SK-N-SH treated with all-trans-retinoic acid at 6 μM for 48 hours (cell line): ENCODE data around the gene CCDC73.

Source experiments
- ATAC-seq: fragments of 200-7000 bp; cut with Tn5 transposase; 3 replicates; pipeline ENCODE4 v1.9.1; 2020; ENCODE audit warnings: mild to moderate bottlenecking, moderate library complexity
- BACH2 ChIP-seq: fragments of 250-450 bp; sonication (Bioruptor Pico); IDR thresholded peaks from 2 replicates; pipeline ENCODE4 v1.9.0; 2021; ENCODE audit warnings: mild to moderate bottlenecking, borderline replicate concordance
- ESRRG ChIP-seq: fragments of 250-450 bp; sonication (Bioruptor Pico); IDR thresholded peaks from 2 replicates; pipeline ENCODE4 v1.6.1; 2021; ENCODE audit warnings: mild to moderate bottlenecking
- GLIS3 ChIP-seq: fragments of 250-450 bp; sonication (Bioruptor Pico); IDR thresholded peaks from 2 replicates; pipeline ENCODE4 v1.5.0; 2020; ENCODE audit warnings: mild to moderate bottlenecking, moderate library complexity
- ISL1 ChIP-seq: fragments of 250-450 bp; sonication (Bioruptor Pico); IDR thresholded peaks from 2 replicates; pipeline ENCODE4 v2.1.2; 2022; ENCODE audit warnings: mild to moderate bottlenecking, moderate library complexity
- OSR1 ChIP-seq: fragments of 250-450 bp; sonication (Bioruptor Pico); IDR thresholded peaks from 2 replicates; pipeline ENCODE4 v1.8.0; 2022; ENCODE audit warnings: moderate library complexity, mild to moderate bottlenecking, inconsistent platforms
- RARB ChIP-seq: fragments of 250-450 bp; sonication (Bioruptor Pico); IDR thresholded peaks from 2 replicates; pipeline ENCODE4 v1.8.0; 2021; ENCODE audit warnings: mild to moderate bottlenecking, moderate library complexity
- SNAI2 ChIP-seq: fragments of 250-450 bp; sonication (Bioruptor Pico); IDR thresholded peaks from 2 replicates; pipeline ENCODE4 v1.5.0; 2020; ENCODE audit warnings: mild to moderate bottlenecking, moderate library complexity
- TCF4 ChIP-seq: fragments of 250-450 bp; sonication (Bioruptor Pico); IDR thresholded peaks from 2 replicates; pipeline ENCODE4 v1.8.0; 2021; ENCODE audit warnings: mild to moderate bottlenecking, moderate library complexity, borderline replicate concordance
- TOX ChIP-seq: fragments of 250-450 bp; sonication (Bioruptor Pico); IDR thresholded peaks from 2 replicates; pipeline ENCODE4 v1.8.0; 2021; ENCODE audit warnings: mild to moderate bottlenecking, moderate library complexity, borderline replicate concordance
- ZC3H10 ChIP-seq: fragments of 250-450 bp; sonication (Bioruptor Pico); IDR thresholded peaks from 2 replicates; pipeline ENCODE4 v1.5.1; 2021; ENCODE audit warnings: mild to moderate bottlenecking, moderate library complexity
- ZFP3 ChIP-seq: fragments of 250-450 bp; sonication (Bioruptor Pico); IDR thresholded peaks from 2 replicates; pipeline ENCODE4 v1.5.0; 2020; ENCODE audit warnings: mild to moderate bottlenecking, moderate library complexity
- ZFP30 ChIP-seq: fragments of 450-650 bp; formaldehyde crosslinking; IDR thresholded peaks from 2 replicates; pipeline ENCODE4 v1.5.0; 2022; ENCODE audit warnings: mild to moderate bottlenecking, moderate library complexity
- ZNF565 ChIP-seq: fragments of 450-650 bp; formaldehyde crosslinking; conservative IDR thresholded peaks from 2 replicates; pipeline ENCODE4 v1.5.0; 2020; ENCODE audit warnings: low read depth, mild to moderate bottlenecking, moderate library complexity
- ZNF70 ChIP-seq: fragments of 450-650 bp; formaldehyde crosslinking; IDR thresholded peaks from 2 replicates; pipeline ENCODE4 v1.5.0; 2020; ENCODE audit warnings: mild to moderate bottlenecking, moderate library complexity
- TF ChIP-seq, protein P1 (sequence below): fragments of 250-450 bp; sonication (Bioruptor Pico); IDR thresholded peaks from 2 replicates; pipeline ENCODE4 v1.5.0; 2020; ENCODE audit warnings: mild to moderate bottlenecking, moderate library complexity
- TF ChIP-seq, protein P2 (sequence below): fragments of 250-450 bp; sonication (Bioruptor Pico); IDR thresholded peaks from 2 replicates; pipeline ENCODE4 v1.8.0; 2021; ENCODE audit warnings: low read depth, mild to moderate bottlenecking, moderate library complexity, borderline replicate concordance
- TF ChIP-seq, protein P3 (sequence below): fragments of 250-450 bp; sonication (Bioruptor Pico); IDR thresholded peaks from 2 replicates; pipeline ENCODE4 v1.5.1; 2021; ENCODE audit warnings: mild to moderate bottlenecking, moderate library complexity
- TF ChIP-seq, protein P4 (sequence below): fragments of 250-450 bp; sonication (Bioruptor Pico); IDR thresholded peaks from 2 replicates; pipeline ENCODE4 v1.5.1; 2020; ENCODE audit warnings: low read depth, mild to moderate bottlenecking, moderate library complexity
- TF ChIP-seq, protein P5 (sequence below): fragments of 250-450 bp; sonication (Bioruptor Pico); IDR thresholded peaks from 2 replicates; pipeline ENCODE4 v1.8.0; 2020; ENCODE audit warnings: mild to moderate bottlenecking, moderate library complexity, borderline replicate concordance

CCDC73 gene

DNA sequence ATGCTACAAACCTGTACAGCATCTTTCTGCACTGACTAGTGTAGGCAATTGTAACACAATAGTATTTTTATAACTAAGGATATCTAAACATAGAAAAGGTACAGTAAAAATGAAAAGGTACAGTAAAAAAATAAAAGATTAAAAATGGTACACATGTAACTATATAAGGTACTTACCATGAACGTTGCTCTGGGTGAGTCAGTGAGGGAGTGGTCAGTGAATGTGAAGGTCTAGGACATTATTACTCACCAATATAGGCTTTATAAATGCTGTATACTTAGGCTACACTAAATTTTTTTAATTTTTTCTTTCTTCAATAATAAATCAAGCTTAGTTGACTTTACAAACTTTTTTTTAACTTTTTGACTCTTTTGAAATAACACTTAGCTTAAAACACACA, 150.9 kb downstream of the CCDC73 start (continued):
- TF ChIP-seq, protein P1, sequence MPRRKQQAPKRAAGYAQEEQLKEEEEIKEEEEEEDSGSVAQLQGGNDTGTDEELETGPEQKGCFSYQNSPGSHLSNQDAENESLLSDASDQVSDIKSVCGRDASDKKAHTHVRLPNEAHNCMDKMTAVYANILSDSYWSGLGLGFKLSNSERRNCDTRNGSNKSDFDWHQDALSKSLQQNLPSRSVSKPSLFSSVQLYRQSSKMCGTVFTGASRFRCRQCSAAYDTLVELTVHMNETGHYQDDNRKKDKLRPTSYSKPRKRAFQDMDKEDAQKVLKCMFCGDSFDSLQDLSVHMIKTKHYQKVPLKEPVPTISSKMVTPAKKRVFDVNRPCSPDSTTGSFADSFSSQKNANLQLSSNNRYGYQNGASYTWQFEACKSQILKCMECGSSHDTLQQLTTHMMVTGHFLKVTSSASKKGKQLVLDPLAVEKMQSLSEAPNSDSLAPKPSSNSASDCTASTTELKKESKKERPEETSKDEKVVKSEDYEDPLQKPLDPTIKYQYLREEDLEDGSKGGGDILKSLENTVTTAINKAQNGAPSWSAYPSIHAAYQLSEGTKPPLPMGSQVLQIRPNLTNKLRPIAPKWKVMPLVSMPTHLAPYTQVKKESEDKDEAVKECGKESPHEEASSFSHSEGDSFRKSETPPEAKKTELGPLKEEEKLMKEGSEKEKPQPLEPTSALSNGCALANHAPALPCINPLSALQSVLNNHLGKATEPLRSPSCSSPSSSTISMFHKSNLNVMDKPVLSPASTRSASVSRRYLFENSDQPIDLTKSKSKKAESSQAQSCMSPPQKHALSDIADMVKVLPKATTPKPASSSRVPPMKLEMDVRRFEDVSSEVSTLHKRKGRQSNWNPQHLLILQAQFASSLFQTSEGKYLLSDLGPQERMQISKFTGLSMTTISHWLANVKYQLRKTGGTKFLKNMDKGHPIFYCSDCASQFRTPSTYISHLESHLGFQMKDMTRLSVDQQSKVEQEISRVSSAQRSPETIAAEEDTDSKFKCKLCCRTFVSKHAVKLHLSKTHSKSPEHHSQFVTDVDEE (CRISPR knock-in tag), result no peak
- no peak for TF ChIP-seq TOX (CRISPR knock-in tag)
- TF ChIP-seq BACH2 (CRISPR knock-in tag), result no peak
- TF ChIP-seq ZFP30 (CRISPR knock-in tag), result no peak
- TF ChIP-seq, protein P2, sequence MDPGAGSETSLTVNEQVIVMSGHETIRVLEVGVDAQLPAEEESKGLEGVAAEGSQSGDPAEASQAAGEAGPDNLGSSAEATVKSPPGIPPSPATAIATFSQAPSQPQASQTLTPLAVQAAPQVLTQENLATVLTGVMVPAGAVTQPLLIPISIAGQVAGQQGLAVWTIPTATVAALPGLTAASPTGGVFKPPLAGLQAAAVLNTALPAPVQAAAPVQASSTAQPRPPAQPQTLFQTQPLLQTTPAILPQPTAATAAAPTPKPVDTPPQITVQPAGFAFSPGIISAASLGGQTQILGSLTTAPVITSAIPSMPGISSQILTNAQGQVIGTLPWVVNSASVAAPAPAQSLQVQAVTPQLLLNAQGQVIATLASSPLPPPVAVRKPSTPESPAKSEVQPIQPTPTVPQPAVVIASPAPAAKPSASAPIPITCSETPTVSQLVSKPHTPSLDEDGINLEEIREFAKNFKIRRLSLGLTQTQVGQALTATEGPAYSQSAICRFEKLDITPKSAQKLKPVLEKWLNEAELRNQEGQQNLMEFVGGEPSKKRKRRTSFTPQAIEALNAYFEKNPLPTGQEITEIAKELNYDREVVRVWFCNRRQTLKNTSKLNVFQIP (CRISPR knock-in tag), result no peak
- TF ChIP-seq RARB, result no peak
- TF ChIP-seq SNAI2 (CRISPR knock-in tag), result no peak

DNA sequence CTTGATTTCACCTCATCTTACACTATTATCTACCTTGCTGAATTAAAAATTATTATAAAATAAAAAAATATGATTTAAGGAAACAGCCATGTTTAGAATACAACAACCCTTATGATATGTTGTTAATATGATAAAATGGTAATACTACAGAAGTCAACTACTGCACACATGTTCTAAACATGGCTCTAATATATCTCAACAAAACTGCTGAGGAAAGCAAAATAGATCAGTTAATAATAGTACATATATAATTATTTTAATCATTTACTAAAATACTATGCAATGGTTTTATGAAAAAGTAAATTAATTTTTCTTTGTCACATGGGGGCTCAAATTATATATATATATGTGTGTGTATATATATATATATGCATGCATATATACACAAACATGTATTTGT, 153.1 kb downstream of the CCDC73 start:
- no peak for TF ChIP-seq TCF4
- TF ChIP-seq ZC3H10, result no peak
- no peak for TF ChIP-seq ZNF70 (CRISPR knock-in tag)
- TF ChIP-seq ISL1 (CRISPR knock-in tag), result no peak
- TF ChIP-seq, protein P3, sequence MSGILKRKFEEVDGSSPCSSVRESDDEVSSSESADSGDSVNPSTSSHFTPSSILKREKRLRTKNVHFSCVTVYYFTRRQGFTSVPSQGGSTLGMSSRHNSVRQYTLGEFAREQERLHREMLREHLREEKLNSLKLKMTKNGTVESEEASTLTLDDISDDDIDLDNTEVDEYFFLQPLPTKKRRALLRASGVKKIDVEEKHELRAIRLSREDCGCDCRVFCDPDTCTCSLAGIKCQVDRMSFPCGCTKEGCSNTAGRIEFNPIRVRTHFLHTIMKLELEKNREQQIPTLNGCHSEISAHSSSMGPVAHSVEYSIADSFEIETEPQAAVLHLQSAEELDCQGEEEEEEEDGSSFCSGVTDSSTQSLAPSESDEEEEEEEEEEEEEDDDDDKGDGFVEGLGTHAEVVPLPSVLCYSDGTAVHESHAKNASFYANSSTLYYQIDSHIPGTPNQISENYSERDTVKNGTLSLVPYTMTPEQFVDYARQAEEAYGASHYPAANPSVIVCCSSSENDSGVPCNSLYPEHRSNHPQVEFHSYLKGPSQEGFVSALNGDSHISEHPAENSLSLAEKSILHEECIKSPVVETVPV (CRISPR knock-in tag), result no peak
- no peak for TF ChIP-seq SNAI2 (CRISPR knock-in tag)
- TF ChIP-seq RARB, result no peak
- TF ChIP-seq ZFP3, result no peak
- no peak for TF ChIP-seq ESRRG
- no peak for TF ChIP-seq ZNF565 (CRISPR knock-in tag)
- TF ChIP-seq, protein P1 (CRISPR knock-in tag), result no peak
- TF ChIP-seq OSR1 (CRISPR knock-in tag), result no peak
- TF ChIP-seq, protein P4, sequence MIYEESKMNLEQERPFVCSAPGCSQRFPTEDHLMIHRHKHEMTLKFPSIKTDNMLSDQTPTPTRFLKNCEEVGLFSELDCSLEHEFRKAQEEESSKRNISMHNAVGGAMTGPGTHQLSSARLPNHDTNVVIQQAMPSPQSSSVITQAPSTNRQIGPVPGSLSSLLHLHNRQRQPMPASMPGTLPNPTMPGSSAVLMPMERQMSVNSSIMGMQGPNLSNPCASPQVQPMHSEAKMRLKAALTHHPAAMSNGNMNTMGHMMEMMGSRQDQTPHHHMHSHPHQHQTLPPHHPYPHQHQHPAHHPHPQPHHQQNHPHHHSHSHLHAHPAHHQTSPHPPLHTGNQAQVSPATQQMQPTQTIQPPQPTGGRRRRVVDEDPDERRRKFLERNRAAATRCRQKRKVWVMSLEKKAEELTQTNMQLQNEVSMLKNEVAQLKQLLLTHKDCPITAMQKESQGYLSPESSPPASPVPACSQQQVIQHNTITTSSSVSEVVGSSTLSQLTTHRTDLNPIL, result no peak
- TF ChIP-seq, all 23 proteins: peak for 0
- no peak for ATAC-seq

DNA sequence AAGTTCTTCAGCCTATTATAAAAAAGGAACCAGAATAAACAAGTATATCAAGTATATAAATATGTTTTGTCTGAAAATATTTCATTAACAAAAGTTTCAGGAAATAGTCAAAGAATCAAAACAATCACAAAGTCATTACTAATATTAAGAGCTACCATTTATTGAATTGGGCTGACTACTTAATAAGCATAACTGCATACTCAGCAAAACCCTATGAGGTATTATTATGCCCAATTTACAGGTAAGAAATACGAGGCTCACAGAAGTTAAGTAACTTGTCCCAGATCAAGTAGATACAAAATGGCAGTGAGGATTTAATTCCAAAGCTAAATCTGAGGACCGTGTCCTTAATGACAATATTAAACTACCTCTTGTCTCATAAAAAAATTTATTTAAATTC, 158.6 kb downstream of the CCDC73 start:
- TF ChIP-seq RARB, result no peak
- no peak for TF ChIP-seq ZNF565 (CRISPR knock-in tag)
- TF ChIP-seq, protein P5, sequence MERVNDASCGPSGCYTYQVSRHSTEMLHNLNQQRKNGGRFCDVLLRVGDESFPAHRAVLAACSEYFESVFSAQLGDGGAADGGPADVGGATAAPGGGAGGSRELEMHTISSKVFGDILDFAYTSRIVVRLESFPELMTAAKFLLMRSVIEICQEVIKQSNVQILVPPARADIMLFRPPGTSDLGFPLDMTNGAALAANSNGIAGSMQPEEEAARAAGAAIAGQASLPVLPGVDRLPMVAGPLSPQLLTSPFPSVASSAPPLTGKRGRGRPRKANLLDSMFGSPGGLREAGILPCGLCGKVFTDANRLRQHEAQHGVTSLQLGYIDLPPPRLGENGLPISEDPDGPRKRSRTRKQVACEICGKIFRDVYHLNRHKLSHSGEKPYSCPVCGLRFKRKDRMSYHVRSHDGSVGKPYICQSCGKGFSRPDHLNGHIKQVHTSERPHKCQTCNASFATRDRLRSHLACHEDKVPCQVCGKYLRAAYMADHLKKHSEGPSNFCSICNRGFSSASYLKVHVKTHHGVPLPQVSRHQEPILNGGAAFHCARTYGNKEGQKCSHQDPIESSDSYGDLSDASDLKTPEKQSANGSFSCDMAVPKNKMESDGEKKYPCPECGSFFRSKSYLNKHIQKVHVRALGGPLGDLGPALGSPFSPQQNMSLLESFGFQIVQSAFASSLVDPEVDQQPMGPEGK, result no peak
- no peak for TF ChIP-seq SNAI2 (CRISPR knock-in tag)
- TF ChIP-seq GLIS3, result no peak
- TF ChIP-seq ZFP30 (CRISPR knock-in tag), result no peak
- TF ChIP-seq, protein P2 (CRISPR knock-in tag), result no peak
- no peak for TF ChIP-seq ESRRG
- no peak for TF ChIP-seq ISL1 (CRISPR knock-in tag)
- no peak for TF ChIP-seq TOX (CRISPR knock-in tag)
- ATAC-seq, result no peak
